ENCODE results near the gene TBC1D22B.

GRCh38 chr6:37375376-37375775 lies 117.8 kb downstream of the TBC1D22B start:
- TF ChIP-seq, protein P1, sequence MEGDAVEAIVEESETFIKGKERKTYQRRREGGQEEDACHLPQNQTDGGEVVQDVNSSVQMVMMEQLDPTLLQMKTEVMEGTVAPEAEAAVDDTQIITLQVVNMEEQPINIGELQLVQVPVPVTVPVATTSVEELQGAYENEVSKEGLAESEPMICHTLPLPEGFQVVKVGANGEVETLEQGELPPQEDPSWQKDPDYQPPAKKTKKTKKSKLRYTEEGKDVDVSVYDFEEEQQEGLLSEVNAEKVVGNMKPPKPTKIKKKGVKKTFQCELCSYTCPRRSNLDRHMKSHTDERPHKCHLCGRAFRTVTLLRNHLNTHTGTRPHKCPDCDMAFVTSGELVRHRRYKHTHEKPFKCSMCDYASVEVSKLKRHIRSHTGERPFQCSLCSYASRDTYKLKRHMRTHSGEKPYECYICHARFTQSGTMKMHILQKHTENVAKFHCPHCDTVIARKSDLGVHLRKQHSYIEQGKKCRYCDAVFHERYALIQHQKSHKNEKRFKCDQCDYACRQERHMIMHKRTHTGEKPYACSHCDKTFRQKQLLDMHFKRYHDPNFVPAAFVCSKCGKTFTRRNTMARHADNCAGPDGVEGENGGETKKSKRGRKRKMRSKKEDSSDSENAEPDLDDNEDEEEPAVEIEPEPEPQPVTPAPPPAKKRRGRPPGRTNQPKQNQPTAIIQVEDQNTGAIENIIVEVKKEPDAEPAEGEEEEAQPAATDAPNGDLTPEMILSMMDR (IDR thresholded peaks at IDR 0.05), result no peak
- no peak for TF ChIP-seq POLR2A (IDR thresholded peaks at IDR 0.05)
